ENCODE results near the gene SHLD2. TPM values are rescaled to one million over a fixed set of nuclear protein-coding genes. Genes with fewer than 3 reads are reported as not detected.
A peak's percentile ranks its signal among the peaks of the same experiment; 100 is the strongest.
"Not testable (repeated sequence)": the region's sequence is repeated elsewhere in the genome, so short reads cannot be mapped to it uniquely, and the experiment has no call there.

The SHLD2 gene
- total and polyA plus RNA-seq, 8 donors: 24.9 to 34.4 (median 30.9) TPM

- not testable (repeated sequence) for DNase-seq
Observed at GRCh38 chr10:87171670-87172069, 76.7 kb downstream of the SHLD2 start.

DNA sequence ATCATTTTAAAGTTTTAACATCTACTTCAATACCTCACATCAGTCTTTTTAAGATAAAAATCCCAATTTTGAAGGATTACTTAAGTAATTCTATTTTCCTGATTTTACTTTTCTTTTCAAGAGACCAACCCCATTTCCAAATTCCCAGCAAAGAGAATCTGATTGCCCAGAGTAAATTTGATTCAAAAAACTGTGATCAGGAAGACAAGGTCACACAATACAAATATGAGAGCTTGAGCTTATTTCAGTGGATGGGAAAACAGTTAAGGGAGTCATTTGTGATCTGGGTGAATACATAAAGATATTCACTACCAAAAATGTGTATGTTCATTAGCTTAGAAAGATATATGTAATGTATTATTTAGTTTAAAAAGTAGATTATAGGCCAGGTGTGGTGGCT lies 77.2 kb downstream of the SHLD2 start:
- H3K27ac ChIP-seq; DNase-seq; intact Hi-C loops (cut with DNase I); H3K4me3 ChIP-seq; H3K4me1 ChIP-seq; H3K9me3 ChIP-seq; H3K27me3 ChIP-seq; H3K36me3 ChIP-seq; ATAC-seq: not testable (repeated sequence)

More at GRCh38 chr10:87171670-87172069, 76.7 kb downstream of the SHLD2 start:
- H3K27ac ChIP-seq; H3K36me3 ChIP-seq; intact Hi-C loops (cut with DNase I); H3K9me3 ChIP-seq; H3K4me1 ChIP-seq; ATAC-seq; H3K4me3 ChIP-seq; H3K27me3 ChIP-seq: not testable (repeated sequence)

- DNase-seq; H3K4me1 ChIP-seq; H3K36me3 ChIP-seq; H3K4me3 ChIP-seq; ATAC-seq; H3K27me3 ChIP-seq; H3K27ac ChIP-seq; intact Hi-C loops (cut with DNase I); H3K9me3 ChIP-seq: not testable (repeated sequence)
Observed at GRCh38 chr10:87177587-87177986, 82.6 kb downstream of the SHLD2 start.

DNA sequence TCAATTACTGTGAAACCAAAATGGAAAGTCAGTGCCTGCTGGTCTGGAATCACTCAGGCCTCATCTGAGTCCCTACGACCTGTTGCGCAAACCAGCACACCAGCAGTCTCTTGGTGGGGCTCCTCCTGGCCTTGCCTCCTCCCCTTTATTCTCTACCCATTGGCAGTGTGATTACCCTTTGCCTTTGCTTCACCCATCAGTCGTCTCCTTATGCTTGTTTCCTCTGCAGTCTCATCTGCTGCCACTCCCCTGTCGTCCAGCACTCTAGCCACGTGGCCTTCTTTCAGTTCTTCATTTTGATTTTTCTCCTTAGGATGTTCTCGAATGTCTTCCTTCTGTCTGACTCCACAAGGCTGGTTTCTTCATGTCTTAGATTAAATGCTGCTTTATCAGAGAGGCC lies 89.4 kb downstream of the SHLD2 start:
- H3K4me3 ChIP-seq; H3K4me1 ChIP-seq; intact Hi-C loops (cut with DNase I); H3K27me3 ChIP-seq; H3K9me3 ChIP-seq; H3K27ac ChIP-seq: not testable (repeated sequence)
- ATAC-seq (peak; percentile 66), DNase-seq (peak in 1 of 4 donors; percentile 33)
- peaks cover 0 to 19% of the 10 kb centered on the region in 2 donors for H3K36me3 ChIP-seq

DNA sequence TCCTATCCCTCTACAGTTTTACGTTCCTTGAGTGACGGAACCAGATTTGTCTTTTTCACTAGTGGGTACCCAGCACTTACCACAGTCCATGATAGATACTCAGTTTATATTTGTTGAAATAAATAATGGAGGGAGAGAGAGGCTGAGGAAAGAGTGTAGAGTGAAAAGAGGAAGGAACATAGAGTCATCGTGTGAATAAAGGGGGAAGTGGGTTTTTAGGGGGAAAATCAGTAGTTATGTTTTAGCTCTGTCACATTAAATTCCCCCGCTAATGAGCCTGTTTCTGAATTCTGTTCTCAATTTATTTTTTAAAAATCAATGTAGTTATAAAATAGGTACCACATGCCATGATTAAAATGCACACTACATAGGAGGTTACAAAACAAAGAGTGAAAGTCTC lies 91.0 kb downstream of the SHLD2 start:
- intact Hi-C loops (cut with DNase I): not testable (repeated sequence)

DNA sequence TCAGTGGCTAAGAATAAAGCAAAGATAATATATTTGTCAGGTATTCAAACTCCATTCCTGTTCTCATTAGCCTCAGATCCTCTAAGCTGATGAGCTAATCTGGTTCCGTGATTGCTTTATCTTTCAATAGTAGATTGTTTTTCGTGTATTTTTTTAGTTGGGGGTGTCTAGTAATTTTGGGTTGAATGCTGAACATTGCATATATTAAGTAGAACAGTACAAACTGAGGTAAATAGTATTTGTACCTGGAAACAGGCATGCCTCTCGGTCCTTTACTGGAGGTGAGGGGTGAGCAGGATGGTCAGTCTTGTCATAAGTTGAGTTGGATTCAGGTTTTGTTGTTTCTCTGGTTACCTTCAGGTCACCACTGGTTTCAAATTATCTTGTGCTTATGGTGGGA lies 92.6 kb downstream of the SHLD2 start:
- H3K4me3 ChIP-seq; intact Hi-C loops (cut with DNase I); ATAC-seq; H3K27ac ChIP-seq; DNase-seq; H3K4me1 ChIP-seq; H3K27me3 ChIP-seq; H3K9me3 ChIP-seq: not testable (repeated sequence)
- H3K36me3 ChIP-seq: peaks cover 0 to 24% of the 10 kb centered on the region in 2 donors

More for the DNA sequence above, 91.0 kb downstream of the SHLD2 start:
- H3K4me3 ChIP-seq, H3K4me1 ChIP-seq, H3K27me3 ChIP-seq, DNase-seq, ATAC-seq, H3K27ac ChIP-seq, H3K9me3 ChIP-seq: not testable (repeated sequence)
- H3K36me3 ChIP-seq: peaks cover 0 to 19% of the 10 kb centered on the region in 2 donors

- intact Hi-C loops (cut with DNase I); H3K27me3 ChIP-seq; H3K9me3 ChIP-seq; ATAC-seq; DNase-seq; H3K4me3 ChIP-seq; H3K4me1 ChIP-seq; H3K27ac ChIP-seq: not testable (repeated sequence)
- peaks cover 0 to 23% of the 10 kb centered on the region in 2 donors for H3K36me3 ChIP-seq
Observed at GRCh38 chr10:87191841-87192240, 96.8 kb downstream of the SHLD2 start.

DNA sequence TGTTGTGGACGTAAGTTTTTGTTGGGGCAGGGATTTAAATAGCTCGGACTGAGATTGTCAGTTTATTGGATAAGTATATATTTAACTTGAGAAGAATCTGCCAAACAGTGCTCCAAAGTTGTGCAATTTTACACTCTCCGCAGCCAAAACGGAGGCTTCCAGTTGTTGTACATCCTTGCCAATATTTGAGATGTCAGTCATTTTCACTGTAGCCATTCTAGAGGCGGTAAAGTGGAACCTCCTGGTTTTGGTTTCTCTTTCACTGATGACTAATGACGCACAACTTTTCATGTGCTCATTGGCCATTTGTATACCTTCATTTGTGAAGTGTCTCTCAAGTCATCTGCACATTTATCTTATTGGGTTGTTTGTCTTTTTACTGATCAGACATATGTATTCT lies 105.9 kb downstream of the SHLD2 start:
- intact Hi-C loops (cut with DNase I); H3K36me3 ChIP-seq; H3K9me3 ChIP-seq; H3K4me1 ChIP-seq; H3K27me3 ChIP-seq: not testable (repeated sequence)
- peak in 1 of 4 donors; percentile 5 for DNase-seq
- H3K4me3 ChIP-seq: peak overlapping the region in 1 of 2 donors; percentile 22
- peak; percentile 42 for ATAC-seq
- peak overlapping the region in 1 of 2 donors; percentile 7 for H3K27ac ChIP-seq

- H3K4me1 ChIP-seq; H3K4me3 ChIP-seq; H3K27me3 ChIP-seq; H3K36me3 ChIP-seq; H3K27ac ChIP-seq; H3K9me3 ChIP-seq; DNase-seq; intact Hi-C loops (cut with DNase I): not testable (repeated sequence)
- ATAC-seq: peak; percentile 10
Observed at GRCh38 chr10:87204801-87205200, 109.8 kb downstream of the SHLD2 start.

DNA sequence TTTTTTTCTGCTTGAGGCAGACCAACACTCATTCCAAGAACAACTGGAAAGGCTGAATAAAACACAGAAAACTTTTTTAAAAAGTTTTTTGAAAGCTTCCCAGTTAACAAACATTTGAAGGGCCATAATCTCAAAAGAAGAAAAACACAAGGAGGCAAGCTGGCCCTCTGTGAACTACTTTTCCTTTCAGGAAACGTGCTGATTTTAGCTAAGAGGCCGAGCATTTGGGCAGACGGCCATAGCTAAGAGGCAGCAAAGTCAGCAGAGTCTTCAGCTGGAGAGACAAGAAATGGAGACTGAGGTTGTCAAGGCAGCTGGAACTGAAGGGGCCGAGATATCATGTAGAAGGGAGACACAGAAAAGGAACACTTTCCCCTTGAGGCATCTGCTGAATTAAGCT lies 111.9 kb downstream of the SHLD2 start:
- H3K4me1 ChIP-seq; H3K4me3 ChIP-seq; H3K36me3 ChIP-seq; H3K27me3 ChIP-seq; H3K9me3 ChIP-seq; DNase-seq; intact Hi-C loops (cut with DNase I): not testable (repeated sequence)
- ATAC-seq: peak; percentile 15
- H3K27ac ChIP-seq: peak overlapping the region in 1 of 2 donors; percentile 33

DNA sequence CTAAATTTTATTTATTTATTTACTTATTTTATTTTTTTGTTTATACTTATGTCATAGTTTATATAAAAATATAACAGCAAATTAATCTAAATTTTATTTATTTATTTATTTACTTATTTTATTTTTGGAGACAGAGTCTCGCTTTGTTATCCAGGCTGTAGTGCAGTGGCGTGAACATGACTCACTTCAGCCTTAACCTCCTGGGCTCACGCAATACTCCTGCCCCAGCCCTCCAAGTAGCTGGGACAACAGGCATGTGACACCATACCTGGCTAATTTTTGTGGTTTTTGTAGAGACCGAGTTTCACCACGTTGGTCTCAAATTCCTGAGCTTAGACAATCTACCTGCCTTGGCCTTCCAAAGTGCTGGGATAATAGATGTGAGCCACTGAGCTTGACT lies 115.3 kb downstream of the SHLD2 start:
- H3K9me3 ChIP-seq; H3K27me3 ChIP-seq; H3K27ac ChIP-seq; H3K4me3 ChIP-seq; intact Hi-C loops (cut with DNase I); DNase-seq; H3K4me1 ChIP-seq; H3K36me3 ChIP-seq: not testable (repeated sequence)
- peak; percentile 20 for ATAC-seq

- intact Hi-C loops (cut with DNase I); H3K36me3 ChIP-seq; H3K27me3 ChIP-seq; H3K9me3 ChIP-seq; DNase-seq; H3K4me3 ChIP-seq; H3K27ac ChIP-seq; ATAC-seq: not testable (repeated sequence)
- peaks cover 0 to 11% of the 10 kb centered on the region in 2 donors for H3K4me1 ChIP-seq
Observed at GRCh38 chr10:87211848-87212247, 116.8 kb downstream of the SHLD2 start.

GRCh38 chr10:87213150-87213765 lies 118.3 kb downstream of the SHLD2 start:
- peaks cover 0 to 11% of the 10 kb centered on the region in 2 donors for H3K4me1 ChIP-seq
- intact Hi-C loops (cut with DNase I); H3K27me3 ChIP-seq; H3K4me3 ChIP-seq; H3K36me3 ChIP-seq; H3K9me3 ChIP-seq; H3K27ac ChIP-seq; DNase-seq: not testable (repeated sequence)
- peak; percentile 27 for ATAC-seq

- H3K27me3 ChIP-seq; intact Hi-C loops (cut with DNase I); DNase-seq; H3K9me3 ChIP-seq; H3K4me3 ChIP-seq; H3K27ac ChIP-seq; H3K36me3 ChIP-seq; ATAC-seq: not testable (repeated sequence)
- peaks cover 0 to 11% of the 10 kb centered on the region in 2 donors for H3K4me1 ChIP-seq
Observed at GRCh38 chr10:87213806-87214205, 118.8 kb downstream of the SHLD2 start.

Measured in left lung (tissue), 10 donors.